ENCODE results near the gene ADAM19.

Gene ADAM19

GRCh38 chr5:157481265-157481664 is 94.3 kb downstream of the ADAM19 start:
- DNase-seq: no peak

DNA sequence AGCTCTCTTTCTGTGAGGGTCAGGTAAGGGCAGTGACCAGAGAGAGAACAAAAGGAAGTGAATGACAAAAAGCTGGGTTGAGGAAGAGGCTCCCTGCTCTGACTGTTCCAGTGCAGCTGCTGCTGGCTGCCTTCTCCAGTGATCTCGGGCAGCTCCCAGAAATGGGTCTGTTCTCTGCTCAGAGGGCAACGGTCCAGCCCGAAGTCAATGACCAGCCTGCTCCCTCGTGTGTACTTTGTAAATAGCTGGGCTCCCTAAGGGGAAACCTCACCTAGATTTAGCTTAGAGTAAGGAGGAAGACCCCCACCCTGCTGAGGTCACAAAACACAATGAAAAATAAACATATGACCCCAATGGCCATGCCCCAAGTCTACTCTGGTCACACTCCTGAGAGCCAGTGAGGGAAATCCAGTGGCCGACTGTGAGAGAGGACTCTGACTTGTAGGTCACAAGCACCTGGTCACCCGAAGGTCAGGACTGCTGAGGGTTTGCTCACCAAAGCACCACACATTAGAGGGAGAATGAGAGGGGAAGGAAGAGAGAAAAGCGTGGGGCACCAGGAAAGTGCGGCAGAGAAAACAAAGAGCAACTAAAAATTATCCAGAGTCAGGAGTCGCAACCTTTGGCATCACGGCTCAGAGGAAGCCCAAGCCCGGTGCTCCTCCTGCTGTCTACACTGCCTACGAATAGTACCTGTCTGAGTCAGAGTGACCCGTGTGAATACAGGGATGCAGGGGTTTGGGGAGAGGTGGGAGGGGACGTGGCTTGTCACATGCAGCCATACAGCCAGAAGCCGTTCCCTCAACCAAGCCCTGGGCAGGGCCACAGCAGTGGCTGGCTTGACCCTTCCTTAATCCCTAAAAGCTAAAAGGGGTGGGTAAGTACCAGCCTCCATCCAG is 95.7 kb downstream of the ADAM19 start:
- DNase-seq: no peak

GRCh38 chr5:157479166-157479565 is 96.4 kb downstream of the ADAM19 start:
- no peak for DNase-seq

GRCh38 chr5:157478726-157479125 is 96.8 kb downstream of the ADAM19 start:
- no peak for DNase-seq

- no peak for DNase-seq
Observed at GRCh38 chr5:157477814-157478494, 97.6 kb downstream of the ADAM19 start.

DNA sequence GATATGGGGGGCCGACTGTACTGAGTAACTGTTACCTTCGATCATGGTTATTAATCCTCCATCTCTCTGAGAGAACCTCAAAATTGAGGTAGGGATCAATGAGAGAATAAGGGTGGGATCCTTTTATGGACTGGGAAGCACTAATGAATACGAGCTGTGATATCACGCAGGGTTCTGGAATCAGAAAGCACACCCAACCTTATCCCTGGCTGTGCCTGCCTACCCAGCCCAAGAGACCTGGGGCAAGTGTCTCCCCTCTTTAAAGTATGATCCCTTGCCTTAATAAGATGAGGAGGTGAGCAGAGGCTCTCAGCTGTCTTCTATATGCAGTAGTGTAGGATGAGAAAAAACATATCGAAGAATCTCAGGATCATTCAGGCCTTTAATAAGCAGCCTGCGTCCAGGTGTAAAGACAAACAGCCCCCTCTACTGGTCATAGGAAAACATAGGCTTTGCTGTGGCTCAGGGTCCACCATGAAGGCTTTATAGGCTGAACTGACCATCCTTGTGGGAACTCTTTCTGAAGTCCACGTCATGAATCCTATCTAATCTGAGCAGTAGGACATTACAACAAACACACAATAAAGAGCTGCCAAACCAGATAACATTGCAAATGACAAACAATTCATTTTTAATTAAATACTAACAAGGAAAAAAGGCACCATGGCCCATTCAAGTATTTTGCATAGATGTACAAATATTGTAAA is 98.7 kb downstream of the ADAM19 start:
- peak; percentile 29 to 80 for DNase-seq

DNA sequence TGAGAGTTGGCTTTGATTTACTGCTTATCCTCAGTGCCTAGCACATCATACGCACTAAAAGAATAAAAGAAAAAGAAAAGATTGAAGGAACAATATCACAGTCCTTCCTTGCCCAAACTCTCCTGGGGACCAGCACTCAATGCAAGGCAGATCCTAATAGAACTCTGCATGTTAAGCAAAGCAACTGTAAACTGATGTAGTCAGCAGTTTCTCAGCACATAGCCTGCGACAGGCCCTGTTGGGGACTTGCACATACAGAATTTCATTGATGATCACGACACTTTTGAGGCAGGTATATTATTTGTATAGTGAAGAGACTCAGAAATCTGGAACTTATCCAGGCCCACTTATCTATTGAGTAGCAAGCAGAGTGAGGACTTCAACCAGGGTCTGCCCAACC is 100.1 kb downstream of the ADAM19 start:
- no peak for DNase-seq

GRCh38 chr5:157473383-157474320 is 101.9 kb downstream of the ADAM19 start:
- peak in 1 of 2 experiments; percentile 29 for DNase-seq

GRCh38 chr5:157471709-157472108 is 103.9 kb downstream of the ADAM19 start:
- DNase-seq: peak in 1 of 2 experiments; percentile 56

- no peak for DNase-seq
Observed at GRCh38 chr5:157470631-157471030, 104.9 kb downstream of the ADAM19 start.

DNA sequence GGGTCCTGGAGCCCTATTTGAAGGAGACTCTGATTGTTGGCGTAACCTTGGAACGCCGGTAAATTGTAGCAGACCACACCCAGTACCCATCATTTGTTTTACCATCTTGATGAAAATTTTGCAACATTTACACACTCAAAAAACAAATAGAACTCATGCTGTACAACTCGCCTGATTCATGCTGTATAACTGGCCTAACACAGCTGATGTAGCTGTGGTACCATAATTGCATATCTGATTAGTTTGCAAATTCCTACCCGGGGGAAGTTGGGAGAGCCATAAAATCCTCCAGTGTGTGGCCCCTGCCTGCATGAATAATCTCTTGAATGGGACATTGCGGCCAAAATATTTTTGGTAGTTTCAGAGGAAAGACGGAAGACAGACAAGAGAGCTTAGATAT is 105.9 kb downstream of the ADAM19 start:
- no peak for DNase-seq

- no peak for DNase-seq
Observed at GRCh38 chr5:157469073-157469472, 106.5 kb downstream of the ADAM19 start.

DNA sequence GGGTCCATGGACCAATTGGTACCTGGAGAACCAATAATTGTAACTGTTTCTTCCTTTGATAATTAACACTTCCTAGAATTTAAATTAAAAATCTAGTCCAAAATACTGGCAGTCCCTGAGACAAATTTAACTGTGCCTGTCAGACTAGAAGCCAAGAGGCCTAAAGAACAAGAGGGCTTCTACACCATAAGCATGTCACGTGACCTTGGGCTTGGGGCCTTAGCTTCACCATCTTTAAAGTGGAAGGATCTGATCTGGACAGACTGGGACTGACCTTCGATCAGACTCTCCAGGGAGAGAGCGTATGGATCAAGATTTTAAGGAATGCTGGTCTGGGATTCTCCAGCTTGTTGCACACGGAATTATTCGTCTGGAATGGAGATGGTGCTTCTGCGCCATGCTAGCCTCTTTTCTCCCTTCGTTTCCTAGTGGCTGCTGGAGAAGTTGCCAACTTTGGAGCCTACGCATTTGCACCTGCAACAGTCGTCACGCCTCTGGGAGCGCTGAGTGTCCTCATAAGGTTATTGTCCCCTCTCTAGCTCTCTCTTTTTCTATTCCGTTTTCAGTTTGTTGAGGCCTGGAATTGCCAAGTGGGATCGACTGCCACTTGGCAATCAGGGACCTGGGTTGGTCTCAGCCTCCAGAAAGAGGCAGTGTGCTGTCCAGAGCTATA is 107.1 kb downstream of the ADAM19 start:
- DNase-seq: no peak

DNA sequence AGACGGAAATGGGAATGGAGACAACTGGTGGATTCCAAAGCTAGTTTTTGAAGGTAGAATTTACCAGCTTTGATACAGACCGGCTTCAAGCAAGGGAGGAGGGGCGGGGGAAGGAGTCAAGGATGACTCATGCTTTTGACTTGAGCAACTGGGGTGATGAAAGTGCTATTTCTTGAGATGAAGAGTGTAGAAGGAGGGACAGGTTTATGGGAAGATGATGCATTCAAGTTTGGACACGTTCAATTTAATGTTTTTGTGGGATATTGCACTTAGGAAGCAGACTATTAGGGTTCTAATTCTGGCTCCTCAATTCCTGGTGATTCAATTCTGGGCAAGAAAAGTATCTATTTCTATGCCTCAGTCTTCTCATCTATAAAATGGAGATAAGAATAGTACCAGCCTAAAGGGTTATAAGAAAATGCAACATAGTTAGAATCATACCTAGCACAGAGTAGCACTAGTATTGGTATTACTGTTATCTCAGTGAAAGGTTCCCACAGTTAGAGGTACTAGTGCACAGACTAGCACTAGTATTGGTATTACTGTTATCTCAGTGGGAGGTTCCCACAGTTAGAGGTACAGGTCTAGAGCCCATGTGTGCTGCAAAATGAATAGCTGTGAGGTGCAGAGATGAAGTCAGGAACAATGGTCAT is 110.9 kb downstream of the ADAM19 start:
- DNase-seq: peak in 1 of 2 experiments; percentile 31

- DNase-seq: no peak
Observed at GRCh38 chr5:157463621-157464518, 111.7 kb downstream of the ADAM19 start.

DNA sequence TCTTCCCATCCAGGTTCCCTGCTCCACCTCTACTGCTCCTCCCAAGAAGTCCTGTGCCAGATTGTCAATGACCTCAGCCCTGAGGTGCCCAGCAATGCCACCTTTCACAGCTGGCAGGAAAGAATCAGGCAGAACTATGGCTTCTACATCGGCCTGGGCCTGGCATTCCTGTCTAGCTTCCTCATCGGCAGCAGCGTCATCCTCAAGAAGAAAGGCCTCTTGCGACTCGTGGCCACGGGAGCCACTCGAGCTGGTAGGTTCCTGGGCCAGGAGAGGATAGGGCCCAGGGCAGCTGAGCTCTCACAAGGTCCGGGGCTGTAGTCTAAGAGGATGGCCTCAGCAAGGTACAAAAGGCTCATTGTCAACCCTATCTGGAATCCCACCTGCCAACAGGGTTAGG is 112.5 kb downstream of the ADAM19 start:
- DNase-seq: no peak

DNA sequence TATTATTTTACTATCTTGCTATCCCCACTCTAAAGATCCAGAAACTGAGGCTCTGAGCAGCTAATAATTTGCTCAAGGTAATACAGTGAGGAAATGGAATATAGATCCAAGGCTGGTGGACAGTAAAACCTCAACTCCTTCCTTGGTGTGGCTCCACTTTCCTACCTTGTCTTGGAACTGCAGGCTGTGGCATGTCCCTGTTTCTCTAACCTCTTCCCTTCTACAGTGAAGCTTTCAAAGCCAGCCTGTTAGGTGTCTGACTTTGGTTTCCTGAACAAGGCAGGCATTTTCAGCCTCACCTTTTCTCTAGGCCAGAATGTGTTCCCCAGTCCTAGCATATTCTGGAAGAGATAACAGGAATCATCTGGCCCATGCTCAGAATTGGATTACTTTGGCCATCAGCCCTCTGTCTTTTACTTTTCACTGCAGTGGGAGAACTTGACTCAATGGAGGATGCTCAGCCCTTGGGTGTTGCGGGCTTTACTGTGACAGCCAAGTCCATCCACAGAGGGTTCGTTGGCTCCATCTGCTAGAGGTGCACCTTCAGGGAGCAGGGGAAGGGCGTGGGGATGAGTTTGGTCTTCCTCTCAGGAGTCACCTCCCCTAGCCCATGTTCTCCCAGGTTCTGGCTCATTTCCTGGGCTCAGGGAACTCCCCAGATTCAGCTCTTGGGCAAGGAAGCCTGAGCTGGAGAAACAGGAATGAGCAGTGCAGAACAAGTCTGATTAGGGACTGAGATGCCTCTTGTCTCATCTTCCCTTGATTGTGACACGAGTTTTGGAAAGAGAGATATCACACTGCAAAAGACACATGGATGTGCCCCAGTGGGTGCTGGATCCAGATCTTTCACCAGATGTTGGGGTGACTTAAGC is 114.4 kb downstream of the ADAM19 start:
- no peak for DNase-seq

DNA sequence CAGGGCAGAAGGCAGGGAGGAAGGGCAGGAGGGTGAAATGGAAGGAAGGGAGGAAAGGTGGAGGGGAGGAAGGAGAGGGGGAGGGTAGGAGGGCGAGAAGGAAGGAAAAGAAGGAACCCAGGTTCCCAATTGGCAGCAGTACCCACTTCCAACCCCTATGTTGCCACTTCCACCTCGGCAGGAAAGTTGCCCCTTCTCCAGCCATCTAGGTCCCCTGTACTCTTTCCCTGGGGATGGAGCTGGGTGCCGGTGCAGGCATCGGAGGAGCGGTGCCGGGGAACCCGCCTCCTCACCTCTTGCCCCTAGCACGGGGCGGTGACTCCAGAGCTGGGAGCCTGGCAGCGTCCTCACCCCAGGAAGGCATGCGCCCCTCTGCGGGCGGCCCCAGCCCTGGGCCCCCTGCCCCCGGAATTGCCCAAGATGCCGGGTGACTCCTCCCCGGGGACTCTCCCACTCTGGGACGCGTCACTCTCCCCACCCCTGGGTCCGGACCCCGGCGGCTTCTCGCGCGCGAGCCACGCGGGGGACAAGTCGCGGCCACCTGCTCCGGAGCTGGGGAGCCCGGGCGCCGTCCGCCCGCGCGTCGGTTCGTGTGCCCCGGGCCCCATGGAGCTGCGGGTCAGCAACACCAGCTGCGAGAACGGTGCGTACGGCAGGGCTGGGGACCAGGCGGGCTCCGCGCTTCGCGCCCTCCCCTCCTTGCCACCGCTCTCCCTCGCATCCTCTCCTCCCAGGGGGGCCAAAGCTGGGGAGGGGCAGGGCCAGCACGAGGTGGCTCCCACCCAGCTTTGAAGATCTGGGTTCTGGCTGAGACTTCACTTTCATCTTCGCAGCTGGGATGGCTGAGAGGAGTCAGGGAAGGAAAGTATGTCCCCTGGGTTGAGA is 115.6 kb downstream of the ADAM19 start, which contains the start of gene NIPAL4:
Gene NIPAL4 (plus strand): TSS at position 499 of the 885 bp plus-strand sequence. CDS start 108 bp downstream, at position 607.
- DNase-seq: no peak
